SH-SY5Y (cell line): ENCODE results near the gene GPR171.

Experiments
- GATA2 ChIP-seq: IDR thresholded peaks from 2 replicates; pipeline ENCODE4 v1.6.1; 2011; ENCODE audit warnings: mild to moderate bottlenecking, low read depth, low read length
- GATA3 ChIP-seq: IDR thresholded peaks from 2 replicates; pipeline ENCODE4 v1.6.1; 2011; ENCODE audit warnings: low read depth, mild to moderate bottlenecking, low read length, moderate library complexity

- no peak for TF ChIP-seq GATA2
- TF ChIP-seq GATA3: no peak
Observed at GRCh38 chr3:151152455-151153079, 50.4 kb downstream of the GPR171 start.
